Measurements from ENCODE around the gene HNRNPDL. TPM values are rescaled to one million over a fixed set of nuclear protein-coding genes. Genes with fewer than 3 reads are reported as not detected.

HNRNPDL gene
- total RNA-seq, 1 donor from 2014 or later = 444 TPM

- no peak overlapping the region for H3K27ac Mint-ChIP-seq (ENCODE audit: unreplicated experiment)
- no peak for DNase-seq
- H3K36me3 Mint-ChIP-seq (ENCODE audit: unreplicated experiment) = peaks cover 14% of the 10 kb centered on the region
- no peak for TF ChIP-seq CTCF (IDR thresholded peaks at IDR 0.05; ENCODE audit: partially characterized antibody, unreplicated experiment)
- peaks cover 2% of the 10 kb centered on the region for H3K4me1 Mint-ChIP-seq (ENCODE audit: low read depth, unreplicated experiment)
- no peak overlapping the region for H3K4me3 Mint-ChIP-seq (ENCODE audit: unreplicated experiment)
- peaks cover 2% of the 10 kb centered on the region for H3K27me3 Mint-ChIP-seq (ENCODE audit: unreplicated experiment)
- H3K9me3 Mint-ChIP-seq (ENCODE audit: unreplicated experiment) = peaks cover 6% of the 10 kb centered on the region
These were observed 49.0 kb downstream of the HNRNPDL start for GRCh38 chr4:82381235-82381634.

GRCh38 chr4:82380831-82381230, 49.4 kb downstream of the HNRNPDL start:
- H3K9me3 Mint-ChIP-seq (ENCODE audit: unreplicated experiment) = peaks cover 5% of the 10 kb centered on the region
- DNase-seq = no peak

GRCh38 chr4:82380344-82380743, 49.9 kb downstream of the HNRNPDL start:
- no peak for TF ChIP-seq CTCF (IDR thresholded peaks at IDR 0.05; ENCODE audit: partially characterized antibody, unreplicated experiment)
- H3K27me3 Mint-ChIP-seq (ENCODE audit: unreplicated experiment) = peaks cover 2% of the 10 kb centered on the region
- no peak for DNase-seq

More at GRCh38 chr4:82380831-82381230, 49.4 kb downstream of the HNRNPDL start:
- H3K4me1 Mint-ChIP-seq (ENCODE audit: low read depth, unreplicated experiment) = peaks cover 4% of the 10 kb centered on the region
- no peak overlapping the region for H3K27ac Mint-ChIP-seq (ENCODE audit: unreplicated experiment)
- peaks cover 12% of the 10 kb centered on the region for H3K36me3 Mint-ChIP-seq (ENCODE audit: unreplicated experiment)
- peaks cover 2% of the 10 kb centered on the region for H3K27me3 Mint-ChIP-seq (ENCODE audit: unreplicated experiment)
- no peak for TF ChIP-seq CTCF (IDR thresholded peaks at IDR 0.05; ENCODE audit: partially characterized antibody, unreplicated experiment)
- no peak overlapping the region for H3K4me3 Mint-ChIP-seq (ENCODE audit: unreplicated experiment)

GRCh38 chr4:82376109-82376508, 54.2 kb downstream of the HNRNPDL start:
- no peak for DNase-seq
- Mint-ChIP-seq H3K27me3 (ENCODE audit: unreplicated experiment) (peaks cover 13% of the 10 kb centered on the region), H3K9me3 (ENCODE audit: unreplicated experiment) (peaks cover 23% of the 10 kb centered on the region), H3K4me1 (ENCODE audit: low read depth, unreplicated experiment) (peaks cover 11% of the 10 kb centered on the region), H3K36me3 (ENCODE audit: unreplicated experiment) (peaks cover 3% of the 10 kb centered on the region), H3K4me3 (ENCODE audit: unreplicated experiment) (peak overlapping the region; percentile 100), H3K27ac (ENCODE audit: unreplicated experiment) (no peak overlapping the region)
- no peak for TF ChIP-seq CTCF (IDR thresholded peaks at IDR 0.05; ENCODE audit: partially characterized antibody, unreplicated experiment)

More at GRCh38 chr4:82380344-82380743, 49.9 kb downstream of the HNRNPDL start:
- H3K4me1 Mint-ChIP-seq (ENCODE audit: low read depth, unreplicated experiment) = peaks cover 7% of the 10 kb centered on the region
- H3K27ac Mint-ChIP-seq (ENCODE audit: unreplicated experiment) = no peak overlapping the region
- no peak overlapping the region for H3K4me3 Mint-ChIP-seq (ENCODE audit: unreplicated experiment)
- peaks cover 5% of the 10 kb centered on the region for H3K9me3 Mint-ChIP-seq (ENCODE audit: unreplicated experiment)
- peaks cover 9% of the 10 kb centered on the region for H3K36me3 Mint-ChIP-seq (ENCODE audit: unreplicated experiment)

GRCh38 chr4:82373816-82374625, 56.2 kb downstream of the HNRNPDL start, which contains the start of gene HNRNPD:
HNRNPD (minus strand) TSS chr4:82373991; CDS start chr4:82373678, 313 bp downstream.
- peak within 1 kb of the TSS; percentile 99 for H3K27ac Mint-ChIP-seq (ENCODE audit: unreplicated experiment)
- H3K4me3 Mint-ChIP-seq (ENCODE audit: unreplicated experiment) = peak within 1 kb of the TSS; percentile 100
- peaks cover 13% of the 10 kb centered on the region for H3K27me3 Mint-ChIP-seq (ENCODE audit: unreplicated experiment)
- peaks cover 21% of the 10 kb centered on the region for H3K9me3 Mint-ChIP-seq (ENCODE audit: unreplicated experiment)
- peaks cover 18% of the 10 kb centered on the region for H3K4me1 Mint-ChIP-seq (ENCODE audit: low read depth, unreplicated experiment)
- H3K36me3 Mint-ChIP-seq (ENCODE audit: unreplicated experiment) = peaks cover 3% of the 10 kb centered on the region
- peak; percentile 99 for DNase-seq
- TF ChIP-seq CTCF (IDR thresholded peaks at IDR 0.05; ENCODE audit: partially characterized antibody, unreplicated experiment) = no peak

All from glutamatergic neuron (in vitro differentiated cells).